Kasumi-1 (cell line): Measurements from ENCODE around the gene SASH1.
A peak's percentile ranks its signal among the peaks of the same experiment; 100 is the strongest.

ENCODE experiments used
- DNase-seq, 2 experiments: peaks; one replicate each; lab custom pipeline; 2025; lab: John Stamatoyannopoulos, UW

SASH1 gene

GRCh38 chr6:148497717-148498116 lies 155.1 kb downstream of the SASH1 start:
- DNase-seq: no peak

GRCh38 chr6:148500402-148500801 lies 157.8 kb downstream of the SASH1 start:
- no peak for DNase-seq

GRCh38 chr6:148501178-148501590 lies 158.5 kb downstream of the SASH1 start:
- DNase-seq: no peak

- DNase-seq: no peak
Measured at GRCh38 chr6:148502083-148502772, 159.6 kb downstream of the SASH1 start.

- no peak for DNase-seq
Measured at GRCh38 chr6:148502773-148503135, 160.1 kb downstream of the SASH1 start.

- no peak for DNase-seq
Measured at GRCh38 chr6:148503703-148504102, 161.1 kb downstream of the SASH1 start.

GRCh38 chr6:148507774-148508173 lies 165.1 kb downstream of the SASH1 start:
- no peak for DNase-seq

- no peak for DNase-seq
Measured at GRCh38 chr6:148508401-148509041, 165.9 kb downstream of the SASH1 start.

- DNase-seq: no peak
Measured at GRCh38 chr6:148509119-148509799, 166.6 kb downstream of the SASH1 start.

- peak; percentile 34 to 47 for DNase-seq
Measured at GRCh38 chr6:148509800-148510581, 167.4 kb downstream of the SASH1 start.

- no peak for DNase-seq
Measured at GRCh38 chr6:148513145-148514071, 170.8 kb downstream of the SASH1 start.

GRCh38 chr6:148514091-148514845 lies 171.6 kb downstream of the SASH1 start:
- DNase-seq: no peak

GRCh38 chr6:148516217-148516616 lies 173.6 kb downstream of the SASH1 start:
- DNase-seq: no peak

GRCh38 chr6:148516617-148517016 lies 174.0 kb downstream of the SASH1 start:
- peak; percentile 3 for DNase-seq

- no peak for DNase-seq
Measured at GRCh38 chr6:148517470-148517869, 174.8 kb downstream of the SASH1 start.

- no peak for DNase-seq
Measured at GRCh38 chr6:148518511-148519156, 176.0 kb downstream of the SASH1 start.

- no peak for DNase-seq
Measured at GRCh38 chr6:148520109-148520841, 177.6 kb downstream of the SASH1 start.

GRCh38 chr6:148521158-148521557 lies 178.5 kb downstream of the SASH1 start:
- DNase-seq: no peak

GRCh38 chr6:148521586-148521985 lies 178.9 kb downstream of the SASH1 start:
- no peak for DNase-seq
